OCI-LY7 (cell line): Measurements from ENCODE around the gene ARVCF.

Experiments
- EZH2phosphoT487 ChIP-seq: fragments of 200-600 bp; sonication (generic); IDR thresholded peaks from 2 replicates; pipeline ENCODE4 v1.6.1; 2018; ENCODE audit warnings: low read depth, borderline replicate concordance, mild to moderate bottlenecking, mixed run types, antibody characterized with exemption, low read length, moderate library complexity, mixed read lengths
- TF ChIP-seq, protein P1 (sequence below): fragments of 200-600 bp; sonication (generic); conservative IDR thresholded peaks from 2 replicates; pipeline ENCODE4 v1.5.1; 2014; ENCODE audit warnings: mild to moderate bottlenecking, antibody characterized with exemption, low read length, moderate library complexity, mixed read lengths

DNA sequence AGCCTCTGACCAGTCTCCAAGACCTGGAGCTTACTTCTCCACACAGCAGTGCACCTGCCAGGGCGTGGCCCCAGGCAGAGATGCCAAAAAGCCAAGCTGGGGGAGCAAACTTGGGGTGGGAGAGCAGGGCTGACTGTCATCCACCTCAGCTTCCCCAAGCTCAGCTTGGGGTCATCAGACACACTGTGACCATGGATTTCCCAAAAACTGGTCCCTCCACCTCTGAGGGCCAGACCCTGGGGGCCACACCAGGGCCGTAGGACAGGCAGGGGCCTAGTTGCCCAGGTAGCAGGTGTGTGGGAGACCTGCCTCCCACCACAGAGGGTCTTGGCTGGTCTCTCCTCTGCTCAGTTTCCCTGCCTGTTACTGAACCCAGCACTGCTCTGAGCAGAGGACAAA, 30.6 kb downstream of the ARVCF start:
- TF ChIP-seq, protein P1, sequence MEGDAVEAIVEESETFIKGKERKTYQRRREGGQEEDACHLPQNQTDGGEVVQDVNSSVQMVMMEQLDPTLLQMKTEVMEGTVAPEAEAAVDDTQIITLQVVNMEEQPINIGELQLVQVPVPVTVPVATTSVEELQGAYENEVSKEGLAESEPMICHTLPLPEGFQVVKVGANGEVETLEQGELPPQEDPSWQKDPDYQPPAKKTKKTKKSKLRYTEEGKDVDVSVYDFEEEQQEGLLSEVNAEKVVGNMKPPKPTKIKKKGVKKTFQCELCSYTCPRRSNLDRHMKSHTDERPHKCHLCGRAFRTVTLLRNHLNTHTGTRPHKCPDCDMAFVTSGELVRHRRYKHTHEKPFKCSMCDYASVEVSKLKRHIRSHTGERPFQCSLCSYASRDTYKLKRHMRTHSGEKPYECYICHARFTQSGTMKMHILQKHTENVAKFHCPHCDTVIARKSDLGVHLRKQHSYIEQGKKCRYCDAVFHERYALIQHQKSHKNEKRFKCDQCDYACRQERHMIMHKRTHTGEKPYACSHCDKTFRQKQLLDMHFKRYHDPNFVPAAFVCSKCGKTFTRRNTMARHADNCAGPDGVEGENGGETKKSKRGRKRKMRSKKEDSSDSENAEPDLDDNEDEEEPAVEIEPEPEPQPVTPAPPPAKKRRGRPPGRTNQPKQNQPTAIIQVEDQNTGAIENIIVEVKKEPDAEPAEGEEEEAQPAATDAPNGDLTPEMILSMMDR: no peak
- no peak for TF ChIP-seq EZH2phosphoT487
